GM21786 (cell line): ENCODE data around the gene PPM1M.
"Not testable (repeated sequence)": the region's sequence is repeated elsewhere in the genome, so short reads cannot be mapped to it uniquely, and the experiment has no call there.

Experiments used
- ATAC-seq: cut with Tn5 transposase; IDR thresholded peaks from one replicate; pipeline ENCODE4 v1.9.1; 2021; ENCODE audit not compliant: unreplicated experiment

PPM1M gene

GRCh38 chr3:52274781-52275180, 29.2 kb downstream of the PPM1M start:
- not testable (repeated sequence) for ATAC-seq

GRCh38 chr3:52277071-52277964, 31.8 kb downstream of the PPM1M start:
- ATAC-seq: peak; percentile 36

- ATAC-seq: peak; percentile 51
Observed at GRCh38 chr3:52277972-52278509, 32.5 kb downstream of the PPM1M start.

GRCh38 chr3:52278510-52279069, 33.0 kb downstream of the PPM1M start, which contains the start of gene WDR82:
Gene WDR82 (minus strand): TSS chr3:52278649. CDS start chr3:52278361, 288 bp downstream.
- ATAC-seq: peak; percentile 69

GRCh38 chr3:52279596-52279995, 34.0 kb downstream of the PPM1M start:
- ATAC-seq: no peak

- ATAC-seq: no peak
Observed at GRCh38 chr3:52280050-52280461, 34.5 kb downstream of the PPM1M start.

- no peak for ATAC-seq
Observed at GRCh38 chr3:52281981-52282801, 36.6 kb downstream of the PPM1M start.

GRCh38 chr3:52283306-52283705, 37.7 kb downstream of the PPM1M start:
- no peak for ATAC-seq

GRCh38 chr3:52284051-52284450, 38.5 kb downstream of the PPM1M start:
- not testable (repeated sequence) for ATAC-seq

- no peak for ATAC-seq
Observed at GRCh38 chr3:52286777-52287110, 41.2 kb downstream of the PPM1M start.

GRCh38 chr3:52288674-52289073, 43.1 kb downstream of the PPM1M start:
- ATAC-seq: no peak

- ATAC-seq: no peak
Observed at GRCh38 chr3:52289338-52289746, 43.8 kb downstream of the PPM1M start.

GRCh38 chr3:52289747-52290595, 44.4 kb downstream of the PPM1M start:
- no peak for ATAC-seq

GRCh38 chr3:52290596-52291507, 45.3 kb downstream of the PPM1M start:
- no peak for ATAC-seq

GRCh38 chr3:52291508-52292181, 46.1 kb downstream of the PPM1M start:
- ATAC-seq: no peak

GRCh38 chr3:52292247-52293065, 46.9 kb downstream of the PPM1M start:
- no peak for ATAC-seq

- no peak for ATAC-seq
Observed at GRCh38 chr3:52293491-52294319, 48.1 kb downstream of the PPM1M start.
